OCI-LY3 (cell line): ENCODE measurements around the gene NUDT2.

Experiments used
- H2AFZ ChIP-seq: fragments of 200-600, 300-600 bp; shearing (Covaris generic); 2 replicates; pipeline ENCODE4 v1.6.0; 2014; ENCODE audit warnings: antibody characterized with exemption, low read depth, low read length
- H3K27ac ChIP-seq: fragments of 200-600, 300-600 bp; sonication (generic); 2 replicates; pipeline ENCODE4 v1.5.1; 2014; ENCODE audit warnings: mild to moderate bottlenecking, low read length, moderate library complexity, mixed read lengths
- H3K27me3 ChIP-seq: fragments of 200-600, 300-600 bp; sonication (generic); 2 replicates; pipeline ENCODE4 v1.6.1; 2014; ENCODE audit warnings: low read depth, low read length, mixed read lengths
- H3K36me3 ChIP-seq: fragments of 200-600, 300-600 bp; sonication (generic); replicated peaks from 2 replicates; pipeline ENCODE3; 2014; ENCODE audit warnings: low read depth, low read length, mixed read lengths
- H3K4me1 ChIP-seq: fragments of 300-600, 200-600 bp; sonication (generic); 2 replicates; pipeline ENCODE4 v1.6.1; 2014; ENCODE audit warnings: low read length, mixed read lengths
- H3K4me2 ChIP-seq: fragments of 200-600, 300-600 bp; sonication (generic); 2 replicates; pipeline ENCODE4 v1.6.1; 2014; ENCODE audit warnings: low read length, mixed read lengths
- H3K4me3 ChIP-seq: fragments of 300-600, 200-600 bp; sonication (generic); 2 replicates; pipeline ENCODE4 v1.5.1; 2014; ENCODE audit warnings: antibody characterized with exemption, mild to moderate bottlenecking, low read length, moderate library complexity
- H3K79me2 ChIP-seq: fragments of 300-600, 200-600 bp; shearing (Covaris generic); 2 replicates; pipeline ENCODE4 v1.6.1; 2014; ENCODE audit warnings: mild to moderate bottlenecking, low read length, mixed read lengths
- H3K9ac ChIP-seq: fragments of 300-600, 200-600 bp; shearing (Covaris generic); 2 replicates; pipeline ENCODE4 v1.6.0; 2014; ENCODE audit warnings: mild to moderate bottlenecking, low read length, moderate library complexity
- H3K9me3 ChIP-seq: fragments of 200-600, 300-600 bp; shearing (Covaris generic); 2 replicates; pipeline ENCODE4 v1.6.1; 2014; ENCODE audit warnings: low read length, mixed read lengths; ENCODE audit not compliant: insufficient read depth
- H4K20me1 ChIP-seq: fragments of 200-600, 300-600 bp; sonication (generic); 2 replicates; pipeline ENCODE4 v1.6.1; 2016; ENCODE audit warnings: low read length, mixed read lengths; ENCODE audit not compliant: insufficient read depth
- EZH2phosphoT487 ChIP-seq: fragments of 200-600 bp; shearing (Covaris generic); IDR thresholded peaks from 2 replicates; pipeline ENCODE4 v1.6.1; 2018; ENCODE audit warnings: antibody characterized with exemption, mixed run types, low read depth
- TF ChIP-seq, protein P1 (sequence below): fragments of 200-600, 300-600 bp; sonication (generic); IDR thresholded peaks from 2 replicates; pipeline ENCODE4 v1.5.1; 2014; ENCODE audit warnings: antibody characterized with exemption, low read length, low read depth

NUDT2 gene

DNA sequence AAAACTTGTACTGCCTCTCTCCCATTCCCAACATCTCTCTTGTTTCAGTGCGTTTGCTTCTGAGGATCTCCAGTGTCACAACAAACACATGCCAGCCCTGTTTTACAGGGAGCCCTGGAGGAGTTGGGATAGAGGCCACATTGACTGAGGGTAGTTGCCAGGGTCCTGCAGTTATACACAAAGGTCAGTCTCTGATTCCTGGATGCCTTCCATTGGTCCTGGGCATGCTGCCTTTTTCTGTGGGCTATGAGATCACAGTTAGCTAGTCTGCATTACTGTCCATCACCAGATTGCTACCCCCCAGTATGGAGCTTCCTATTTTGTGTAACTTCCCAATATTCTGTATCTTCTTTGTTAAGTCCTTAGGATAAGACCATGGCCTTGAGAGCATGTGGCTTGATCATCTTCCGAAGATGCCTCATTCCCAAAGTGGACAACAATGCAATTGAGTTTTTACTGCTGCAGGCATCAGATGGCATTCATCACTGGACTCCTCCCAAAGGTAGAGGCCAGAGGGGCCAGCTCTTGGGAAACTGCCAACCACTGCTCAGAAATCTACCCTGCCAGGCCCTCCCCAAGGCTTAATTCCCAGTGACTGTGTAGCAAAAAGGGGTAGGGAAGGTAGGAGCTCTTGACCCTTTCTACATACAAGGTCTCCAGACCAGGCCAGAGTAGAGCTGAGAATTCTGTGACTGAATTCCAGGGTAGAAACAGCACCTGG lies 9.5 kb downstream of the NUDT2 start:
- H3K36me3 ChIP-seq: peaks cover 23% of the 10 kb centered on the region

DNA sequence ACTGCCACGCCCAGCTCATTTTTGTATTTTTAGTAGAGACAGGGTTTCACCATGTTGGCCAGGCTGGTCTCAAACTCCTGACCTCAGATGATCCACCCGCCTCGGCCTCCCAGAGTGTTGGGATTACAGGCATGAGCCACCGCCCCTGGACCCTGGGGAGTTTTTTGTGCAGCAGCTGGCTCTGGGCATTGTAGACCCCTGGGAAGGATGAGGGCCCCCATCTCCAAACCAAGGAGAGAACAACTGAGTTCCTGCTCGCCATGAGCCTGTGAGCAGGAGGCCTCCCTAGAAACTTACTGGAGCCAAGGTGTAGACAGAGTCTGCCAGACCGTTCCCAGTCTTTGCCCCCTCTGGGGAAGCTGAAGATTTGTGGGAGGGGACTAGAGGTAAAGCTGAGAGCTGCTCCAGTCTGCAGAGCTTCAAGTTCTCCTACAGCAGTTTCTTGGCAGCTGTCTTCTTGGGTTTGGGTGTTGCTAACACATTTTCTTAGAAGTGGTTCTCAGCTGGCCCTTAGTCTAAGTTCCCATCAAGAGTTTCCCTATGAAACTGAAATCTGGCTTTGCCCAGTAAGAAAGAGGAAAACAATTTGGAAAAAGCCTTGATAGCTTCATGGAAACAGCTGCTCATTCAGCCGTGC lies 12.4 kb downstream of the NUDT2 start:
- Histone ChIP-seq H3K4me2 (no peak overlapping the region), H3K9ac (no peak overlapping the region), H4K20me1 (no peaks in the 10 kb centered on the region), H3K4me3 (no peak overlapping the region), H3K27ac (no peak overlapping the region), H3K4me1 (no peaks in the 10 kb centered on the region), H3K36me3 (peaks cover 24% of the 10 kb centered on the region), H3K27me3 (no peaks in the 10 kb centered on the region), H3K79me2 (no peaks in the 10 kb centered on the region), H3K9me3 (no peaks in the 10 kb centered on the region), H2AFZ (no peak overlapping the region)
- TF ChIP-seq EZH2phosphoT487: no peak
- TF ChIP-seq, protein P1, sequence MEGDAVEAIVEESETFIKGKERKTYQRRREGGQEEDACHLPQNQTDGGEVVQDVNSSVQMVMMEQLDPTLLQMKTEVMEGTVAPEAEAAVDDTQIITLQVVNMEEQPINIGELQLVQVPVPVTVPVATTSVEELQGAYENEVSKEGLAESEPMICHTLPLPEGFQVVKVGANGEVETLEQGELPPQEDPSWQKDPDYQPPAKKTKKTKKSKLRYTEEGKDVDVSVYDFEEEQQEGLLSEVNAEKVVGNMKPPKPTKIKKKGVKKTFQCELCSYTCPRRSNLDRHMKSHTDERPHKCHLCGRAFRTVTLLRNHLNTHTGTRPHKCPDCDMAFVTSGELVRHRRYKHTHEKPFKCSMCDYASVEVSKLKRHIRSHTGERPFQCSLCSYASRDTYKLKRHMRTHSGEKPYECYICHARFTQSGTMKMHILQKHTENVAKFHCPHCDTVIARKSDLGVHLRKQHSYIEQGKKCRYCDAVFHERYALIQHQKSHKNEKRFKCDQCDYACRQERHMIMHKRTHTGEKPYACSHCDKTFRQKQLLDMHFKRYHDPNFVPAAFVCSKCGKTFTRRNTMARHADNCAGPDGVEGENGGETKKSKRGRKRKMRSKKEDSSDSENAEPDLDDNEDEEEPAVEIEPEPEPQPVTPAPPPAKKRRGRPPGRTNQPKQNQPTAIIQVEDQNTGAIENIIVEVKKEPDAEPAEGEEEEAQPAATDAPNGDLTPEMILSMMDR: no peak

More for the DNA sequence above, 9.5 kb downstream of the NUDT2 start:
- no peaks in the 10 kb centered on the region for H4K20me1 ChIP-seq
- H3K4me2 ChIP-seq: no peak overlapping the region
- H3K27ac ChIP-seq: no peak overlapping the region
- no peaks in the 10 kb centered on the region for H3K4me1 ChIP-seq
- H3K27me3 ChIP-seq: no peaks in the 10 kb centered on the region
- no peak overlapping the region for H3K9ac ChIP-seq
- TF ChIP-seq, protein P1: no peak
- no peak for TF ChIP-seq EZH2phosphoT487
- no peak overlapping the region for H3K4me3 ChIP-seq
- no peaks in the 10 kb centered on the region for H3K79me2 ChIP-seq
- H3K9me3 ChIP-seq: no peaks in the 10 kb centered on the region
- no peak overlapping the region for H2AFZ ChIP-seq

DNA sequence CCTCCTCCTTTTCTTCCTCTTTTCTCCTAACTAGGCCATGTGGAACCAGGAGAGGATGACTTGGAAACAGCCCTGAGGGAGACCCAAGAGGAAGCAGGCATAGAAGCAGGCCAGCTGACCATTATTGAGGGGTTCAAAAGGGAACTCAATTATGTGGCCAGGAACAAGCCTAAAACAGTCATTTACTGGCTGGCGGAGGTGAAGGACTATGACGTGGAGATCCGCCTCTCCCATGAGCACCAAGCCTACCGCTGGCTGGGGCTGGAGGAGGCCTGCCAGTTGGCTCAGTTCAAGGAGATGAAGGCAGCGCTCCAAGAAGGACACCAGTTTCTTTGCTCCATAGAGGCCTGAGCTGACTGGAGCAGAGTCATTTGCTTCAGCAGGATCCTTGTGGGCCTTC lies 13.7 kb downstream of the NUDT2 start:
- Histone ChIP-seq H3K9ac (no peak overlapping the region), H3K4me2 (no peak overlapping the region), H3K9me3 (no peaks in the 10 kb centered on the region), H3K27me3 (no peaks in the 10 kb centered on the region), H2AFZ (no peak overlapping the region), H3K79me2 (no peaks in the 10 kb centered on the region), H4K20me1 (no peaks in the 10 kb centered on the region), H3K36me3 (peaks cover 24% of the 10 kb centered on the region), H3K4me1 (no peaks in the 10 kb centered on the region), H3K4me3 (no peak overlapping the region), H3K27ac (no peak overlapping the region)
- TF ChIP-seq EZH2phosphoT487: no peak
- TF ChIP-seq, protein P1: no peak

DNA sequence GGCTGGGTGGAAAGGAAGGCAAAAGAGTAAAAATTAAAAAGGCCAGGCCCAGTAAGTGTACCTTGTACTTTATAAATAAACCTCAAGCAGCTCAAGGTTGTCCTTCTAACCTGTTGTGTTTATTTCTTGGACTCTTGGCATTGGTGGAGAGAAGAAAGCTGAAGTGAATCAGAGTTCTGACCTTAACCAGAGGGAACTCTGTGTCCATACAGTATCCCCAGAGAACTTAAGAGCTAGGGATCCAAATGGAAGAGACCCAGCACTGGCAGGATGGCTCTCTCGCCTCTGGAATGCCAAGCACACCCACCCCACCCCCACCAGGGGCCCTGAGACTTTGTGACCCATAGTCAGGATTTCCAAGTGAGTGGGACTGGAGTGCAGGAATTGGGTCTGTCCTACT lies 14.2 kb downstream of the NUDT2 start:
- H3K9ac ChIP-seq: no peak overlapping the region
- no peaks in the 10 kb centered on the region for H4K20me1 ChIP-seq
- H3K9me3 ChIP-seq: no peaks in the 10 kb centered on the region
- no peak for TF ChIP-seq EZH2phosphoT487
- TF ChIP-seq, protein P1: no peak
- no peak overlapping the region for H2AFZ ChIP-seq
- peaks cover 22% of the 10 kb centered on the region for H3K36me3 ChIP-seq
- no peak overlapping the region for H3K4me2 ChIP-seq
- H3K27me3 ChIP-seq: no peaks in the 10 kb centered on the region
- H3K4me1 ChIP-seq: no peaks in the 10 kb centered on the region
- H3K4me3 ChIP-seq: no peak overlapping the region
- H3K27ac ChIP-seq: no peak overlapping the region
- no peaks in the 10 kb centered on the region for H3K79me2 ChIP-seq
